Measurements from ENCODE around the gene TATDN2.
"Not testable (repeated sequence)": the region's sequence is repeated elsewhere in the genome, so short reads cannot be mapped to it uniquely, and the experiment has no call there.

The TATDN2 gene

DNA sequence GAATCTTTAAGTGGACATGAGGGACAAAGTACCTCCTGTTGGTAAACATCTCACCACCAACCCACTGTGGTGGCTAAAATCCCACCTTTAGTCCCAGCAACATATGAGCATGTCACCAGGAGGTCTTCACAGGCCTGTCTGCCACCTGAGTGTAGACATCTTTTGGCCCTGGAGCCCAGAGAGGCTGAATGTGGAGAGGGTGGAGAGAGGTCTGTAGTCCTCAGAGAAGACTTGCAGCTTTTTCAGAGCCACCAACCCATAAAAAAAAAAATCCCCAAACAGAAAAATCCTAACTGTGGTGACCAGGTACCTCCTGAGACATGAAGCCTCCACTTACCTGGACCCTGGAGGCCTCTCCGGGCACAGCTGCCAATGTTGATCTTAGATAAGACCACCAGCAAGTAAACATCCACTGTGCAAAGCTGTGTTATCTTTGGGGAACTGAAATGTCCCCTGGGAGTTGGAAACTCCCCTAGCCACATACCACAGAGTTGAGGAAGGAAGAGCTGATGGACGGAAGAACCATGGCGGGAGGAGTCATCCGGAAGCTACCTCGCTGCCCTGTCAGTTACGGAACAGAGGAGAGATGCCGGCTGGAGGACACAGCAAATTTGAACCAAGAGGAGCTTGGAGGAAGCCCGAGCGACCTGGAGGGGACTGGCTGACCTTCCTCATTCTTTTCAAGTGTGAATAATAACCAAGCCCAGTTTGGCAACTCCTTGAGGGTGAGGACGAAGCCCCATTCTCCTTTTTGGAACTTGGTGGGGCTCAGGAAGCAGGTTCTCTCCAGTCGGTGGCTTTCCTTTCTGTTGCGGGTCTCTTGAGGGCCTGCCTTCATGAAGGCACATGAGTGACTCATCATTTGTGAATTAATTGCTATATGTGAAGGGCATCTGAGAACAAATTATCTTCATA is 44.5 kb downstream of the TATDN2 start, which contains the start of gene GHRL:
TSS of gene GHRL (minus strand) at position 443 of the 915 bp plus-strand sequence. CDS start 2,767 bp downstream, outside the sequence.
- H3K4me3 ChIP-seq (ENCODE audit: control insufficient read depth, low read depth, low read length) = no peak within 1 kb of the TSS
- DNase-seq (ENCODE audit: low read depth) = no peak
- TF ChIP-seq, protein P1, sequence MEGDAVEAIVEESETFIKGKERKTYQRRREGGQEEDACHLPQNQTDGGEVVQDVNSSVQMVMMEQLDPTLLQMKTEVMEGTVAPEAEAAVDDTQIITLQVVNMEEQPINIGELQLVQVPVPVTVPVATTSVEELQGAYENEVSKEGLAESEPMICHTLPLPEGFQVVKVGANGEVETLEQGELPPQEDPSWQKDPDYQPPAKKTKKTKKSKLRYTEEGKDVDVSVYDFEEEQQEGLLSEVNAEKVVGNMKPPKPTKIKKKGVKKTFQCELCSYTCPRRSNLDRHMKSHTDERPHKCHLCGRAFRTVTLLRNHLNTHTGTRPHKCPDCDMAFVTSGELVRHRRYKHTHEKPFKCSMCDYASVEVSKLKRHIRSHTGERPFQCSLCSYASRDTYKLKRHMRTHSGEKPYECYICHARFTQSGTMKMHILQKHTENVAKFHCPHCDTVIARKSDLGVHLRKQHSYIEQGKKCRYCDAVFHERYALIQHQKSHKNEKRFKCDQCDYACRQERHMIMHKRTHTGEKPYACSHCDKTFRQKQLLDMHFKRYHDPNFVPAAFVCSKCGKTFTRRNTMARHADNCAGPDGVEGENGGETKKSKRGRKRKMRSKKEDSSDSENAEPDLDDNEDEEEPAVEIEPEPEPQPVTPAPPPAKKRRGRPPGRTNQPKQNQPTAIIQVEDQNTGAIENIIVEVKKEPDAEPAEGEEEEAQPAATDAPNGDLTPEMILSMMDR (IDR thresholded peaks at IDR 0.05; ENCODE audit: control insufficient read depth, insufficient read depth, low read depth, low read length, missing control alignments) = no peak

DNA sequence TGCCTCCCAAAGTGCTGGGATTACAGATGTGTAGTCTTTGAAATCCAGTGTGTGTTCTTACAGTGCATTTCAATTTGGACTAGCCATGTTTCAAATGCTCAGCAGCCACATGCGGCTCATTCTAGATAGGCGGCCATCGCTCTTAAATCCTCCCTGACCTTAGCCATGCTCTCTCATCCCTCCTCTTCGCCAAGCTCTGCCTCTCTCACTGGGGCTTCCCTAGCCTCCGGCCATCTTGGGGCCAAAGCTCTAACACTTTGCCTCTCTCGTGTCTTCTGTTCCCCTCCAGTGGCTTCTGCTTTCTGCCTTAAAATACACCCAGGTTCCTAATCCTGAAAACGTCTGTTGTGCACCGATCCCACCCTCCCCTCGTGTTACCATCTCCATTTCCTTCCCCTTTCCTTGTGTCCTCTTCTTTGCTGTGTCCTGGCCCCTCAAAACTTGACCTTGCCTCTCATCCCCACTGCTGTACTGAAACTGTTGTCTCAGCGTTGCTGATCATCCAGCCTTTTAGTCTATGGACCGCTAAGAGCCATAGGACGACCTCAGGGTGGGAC is 45.8 kb downstream of the TATDN2 start:
- TF ChIP-seq, protein P1 (IDR thresholded peaks at IDR 0.05; ENCODE audit: control insufficient read depth, insufficient read depth, low read depth, low read length, missing control alignments) = no peak
- DNase-seq (ENCODE audit: low read depth) = no peak
- H3K4me3 ChIP-seq (ENCODE audit: control insufficient read depth, low read depth, low read length) = no peak overlapping the region

DNA sequence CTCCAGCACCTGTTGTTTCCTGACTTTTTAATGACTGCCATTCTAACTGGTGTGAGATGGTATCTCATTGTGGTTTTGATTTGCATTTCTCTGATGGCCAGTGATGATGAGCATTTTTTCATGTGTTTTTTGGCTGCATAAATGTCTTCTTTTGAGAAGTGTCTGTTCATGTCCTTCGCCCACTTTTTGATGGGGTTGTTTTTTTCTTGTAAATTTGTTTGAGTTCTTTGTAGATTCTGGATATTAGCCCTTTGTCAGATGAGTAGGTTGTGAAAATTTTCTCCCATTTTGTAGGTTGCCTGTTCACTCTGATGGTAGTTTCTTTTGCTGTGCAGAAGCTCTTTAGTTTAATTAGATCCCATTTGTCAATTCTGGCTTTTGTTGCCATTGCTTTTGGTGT is 49.8 kb downstream of the TATDN2 start:
- H3K4me3 ChIP-seq (ENCODE audit: control insufficient read depth, low read depth, low read length); DNase-seq (ENCODE audit: low read depth): not testable (repeated sequence)

DNA sequence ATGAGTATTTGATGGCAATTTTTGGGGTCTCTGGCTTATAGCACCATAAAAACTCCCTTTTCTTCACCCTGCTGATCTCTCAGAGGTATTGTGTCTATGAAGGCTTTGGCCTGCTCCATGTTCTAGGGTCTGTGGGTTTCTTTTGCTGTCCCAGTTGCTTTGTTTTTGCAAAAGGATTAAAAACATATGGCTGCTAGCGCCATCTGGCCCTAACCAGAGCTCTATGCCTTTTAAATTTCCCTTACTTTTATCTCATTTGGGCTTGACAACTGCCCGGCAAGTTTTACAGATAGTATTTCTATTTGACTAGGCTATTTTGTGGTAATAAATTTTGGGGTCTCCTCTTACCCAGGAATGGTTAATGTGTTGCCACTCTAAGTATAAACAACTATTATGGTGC is 50.9 kb downstream of the TATDN2 start:
- DNase-seq (ENCODE audit: low read depth) = no peak
- no peak overlapping the region for H3K4me3 ChIP-seq (ENCODE audit: control insufficient read depth, low read depth, low read length)
- TF ChIP-seq, protein P1 (IDR thresholded peaks at IDR 0.05; ENCODE audit: control insufficient read depth, insufficient read depth, low read depth, low read length, missing control alignments) = peak; percentile 16

DNA sequence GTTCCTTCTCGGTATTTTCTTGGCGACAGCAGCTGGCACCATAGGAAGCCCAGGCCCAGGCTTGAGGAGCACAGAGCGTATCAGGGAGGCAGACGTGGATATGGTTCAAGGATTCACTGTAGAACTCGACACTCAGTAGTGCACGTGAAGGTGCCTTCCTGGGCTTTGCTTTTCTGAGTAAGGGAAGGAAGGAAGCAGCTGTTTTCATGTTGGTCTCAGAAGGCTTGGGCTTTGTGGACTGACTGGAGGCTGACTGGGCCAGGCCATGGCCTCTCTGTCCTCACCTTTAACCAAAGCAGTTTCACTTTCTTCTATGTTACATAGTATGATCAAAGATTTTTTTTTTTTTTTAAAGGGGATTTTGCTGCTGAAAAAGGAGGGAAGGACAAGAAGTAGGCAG is 51.4 kb downstream of the TATDN2 start:
- TF ChIP-seq, protein P1 (IDR thresholded peaks at IDR 0.05; ENCODE audit: control insufficient read depth, insufficient read depth, low read depth, low read length, missing control alignments) = no peak
- no peak for DNase-seq (ENCODE audit: low read depth)

DNA sequence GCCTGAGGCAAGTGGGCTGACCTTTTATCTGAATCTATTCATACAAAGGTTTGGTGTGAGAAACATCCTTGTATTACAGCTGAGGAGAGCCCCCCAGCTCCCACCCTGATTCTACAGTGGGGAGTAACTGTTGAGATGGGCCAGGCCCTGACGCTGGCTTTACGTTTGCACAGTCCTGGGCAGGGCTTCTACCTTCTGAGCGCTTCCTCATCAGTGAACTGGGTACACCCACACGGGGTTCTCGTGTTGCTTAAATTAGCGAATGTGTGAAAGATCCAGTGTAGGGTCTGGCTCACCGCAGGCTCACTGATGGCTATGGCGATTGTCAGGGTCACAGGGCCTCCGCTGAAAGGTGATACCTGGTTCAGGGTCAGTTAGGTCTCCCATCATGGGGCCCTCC is 51.8 kb downstream of the TATDN2 start:
- H3K4me3 ChIP-seq (ENCODE audit: control insufficient read depth, low read depth, low read length) = no peak overlapping the region
- TF ChIP-seq, protein P1 (IDR thresholded peaks at IDR 0.05; ENCODE audit: control insufficient read depth, insufficient read depth, low read depth, low read length, missing control alignments) = no peak
- DNase-seq (ENCODE audit: low read depth) = no peak

More for the DNA sequence above, 51.4 kb downstream of the TATDN2 start:
- H3K4me3 ChIP-seq (ENCODE audit: control insufficient read depth, low read depth, low read length) = no peak overlapping the region

DNA sequence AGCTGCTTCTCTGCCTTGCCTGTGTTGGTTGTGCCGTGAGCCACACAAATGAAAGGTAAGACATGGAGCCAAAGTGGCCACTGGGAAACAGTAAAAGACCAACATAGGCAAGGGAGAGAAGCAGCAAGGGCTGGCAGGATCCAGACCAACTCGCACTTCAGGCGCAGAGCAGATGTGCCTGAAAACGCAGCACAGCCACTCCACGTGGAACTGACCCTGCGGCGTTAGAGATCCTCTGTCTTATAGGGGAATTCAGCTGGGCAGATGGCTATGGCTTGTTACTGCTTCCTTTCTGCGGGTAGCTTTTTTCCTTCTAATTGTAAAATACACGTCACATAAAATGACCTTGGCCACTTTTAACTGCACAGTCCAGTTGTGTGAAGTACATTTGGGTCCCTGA is 54.8 kb downstream of the TATDN2 start:
- H3K4me3 ChIP-seq (ENCODE audit: control insufficient read depth, low read depth, low read length) = no peak overlapping the region
- TF ChIP-seq, protein P1 (IDR thresholded peaks at IDR 0.05; ENCODE audit: control insufficient read depth, insufficient read depth, low read depth, low read length, missing control alignments) = no peak
- no peak for DNase-seq (ENCODE audit: low read depth)
